Liver (tissue), 3 donors: ENCODE measurements around the gene QRICH1.

ENCODE experiments used
- EGR1 ChIP-seq, 2 donors: IDR thresholded peaks; 2 replicates each; pipeline ENCODE4 v1.6.1; 2016 to 2018; ENCODE audit warnings: antibody characterized with exemption in 2 of 2, low read depth in 2 of 2
- FOXA2 ChIP-seq: IDR thresholded peaks from 2 replicates; pipeline ENCODE4 v1.6.1; 2016; ENCODE audit warnings: antibody characterized with exemption
- GABPA ChIP-seq, 2 donors: IDR thresholded peaks in 1 of 2; conservative IDR thresholded peaks in 1 of 2; 2 replicates each; pipeline ENCODE4 v1.6.1; 2016; ENCODE audit warnings: antibody characterized with exemption in 2 of 2, mild to moderate bottlenecking in 1 of 2, moderate library complexity in 1 of 2
- HNF4G ChIP-seq: IDR thresholded peaks from 2 replicates; pipeline ENCODE4 v1.6.1; 2016; ENCODE audit warnings: antibody characterized with exemption
- JUND ChIP-seq, 2 donors: IDR thresholded peaks; 2 replicates each; pipeline ENCODE4 v1.6.1; 2016; ENCODE audit warnings: antibody characterized with exemption in 2 of 2
- NR2F2 ChIP-seq: IDR thresholded peaks from 2 replicates; pipeline ENCODE4 v1.6.1; 2016; ENCODE audit warnings: antibody characterized with exemption
- RAD21 ChIP-seq, 2 donors: IDR thresholded peaks; 2 replicates each; pipeline ENCODE4 v1.6.1; 2016; ENCODE audit warnings: antibody characterized with exemption in 2 of 2, mild to moderate bottlenecking in 2 of 2
- SP1 ChIP-seq: IDR thresholded peaks from 2 replicates; pipeline ENCODE4 v1.6.1; 2018; ENCODE audit warnings: antibody characterized with exemption, mild to moderate bottlenecking
- TAF1 ChIP-seq: conservative IDR thresholded peaks from 2 replicates; pipeline ENCODE4 v1.6.1; 2016; ENCODE audit warnings: antibody characterized with exemption, mild to moderate bottlenecking
- YY1 ChIP-seq: IDR thresholded peaks from 2 replicates; pipeline ENCODE4 v1.6.1; 2016; ENCODE audit warnings: antibody characterized with exemption, mild to moderate bottlenecking
- TF ChIP-seq, protein P1 (sequence below): fragments of 150-350 bp; IDR thresholded peaks from 2 replicates; pipeline ENCODE4 v1.5.1; 2017; ENCODE audit warnings: improper control_type of control experiment, low read depth, low read length; ENCODE audit not compliant: missing input control
- TF ChIP-seq, protein P2 (sequence below): IDR thresholded peaks from 2 replicates; pipeline ENCODE4 v1.6.1; 2016; ENCODE audit warnings: antibody characterized with exemption
- TF ChIP-seq, protein P3 (sequence below): IDR thresholded peaks from 2 replicates; pipeline ENCODE4 v1.6.1; 2016; ENCODE audit warnings: antibody characterized with exemption
- TF ChIP-seq, protein P4 (sequence below): IDR thresholded peaks from 2 replicates; pipeline ENCODE4 v1.6.1; 2016; ENCODE audit warnings: antibody characterized with exemption, mild to moderate bottlenecking
- donor health status: healthy.
- donor health status: healthy.

DNA sequence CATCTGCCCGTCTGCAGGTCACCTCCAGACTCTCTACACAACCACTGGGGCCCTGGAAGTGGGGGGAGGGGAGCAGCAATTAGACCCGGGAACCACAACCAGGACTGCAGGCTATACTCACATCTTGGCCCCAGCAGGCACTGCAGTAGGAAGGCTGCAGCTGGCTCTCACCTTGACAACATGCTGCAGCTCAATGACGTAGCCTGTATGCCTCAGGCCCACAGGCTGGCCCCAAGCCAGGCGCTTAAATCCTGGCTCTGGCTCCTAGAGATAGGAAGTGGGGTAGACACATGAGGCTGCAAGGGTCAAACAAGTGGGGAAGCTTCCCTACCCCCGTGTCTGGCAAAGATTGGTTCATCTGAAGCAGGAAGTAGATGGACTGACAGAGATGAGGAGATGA, 4.6 kb upstream of the QRICH1 start:
- TF ChIP-seq, protein P1, sequence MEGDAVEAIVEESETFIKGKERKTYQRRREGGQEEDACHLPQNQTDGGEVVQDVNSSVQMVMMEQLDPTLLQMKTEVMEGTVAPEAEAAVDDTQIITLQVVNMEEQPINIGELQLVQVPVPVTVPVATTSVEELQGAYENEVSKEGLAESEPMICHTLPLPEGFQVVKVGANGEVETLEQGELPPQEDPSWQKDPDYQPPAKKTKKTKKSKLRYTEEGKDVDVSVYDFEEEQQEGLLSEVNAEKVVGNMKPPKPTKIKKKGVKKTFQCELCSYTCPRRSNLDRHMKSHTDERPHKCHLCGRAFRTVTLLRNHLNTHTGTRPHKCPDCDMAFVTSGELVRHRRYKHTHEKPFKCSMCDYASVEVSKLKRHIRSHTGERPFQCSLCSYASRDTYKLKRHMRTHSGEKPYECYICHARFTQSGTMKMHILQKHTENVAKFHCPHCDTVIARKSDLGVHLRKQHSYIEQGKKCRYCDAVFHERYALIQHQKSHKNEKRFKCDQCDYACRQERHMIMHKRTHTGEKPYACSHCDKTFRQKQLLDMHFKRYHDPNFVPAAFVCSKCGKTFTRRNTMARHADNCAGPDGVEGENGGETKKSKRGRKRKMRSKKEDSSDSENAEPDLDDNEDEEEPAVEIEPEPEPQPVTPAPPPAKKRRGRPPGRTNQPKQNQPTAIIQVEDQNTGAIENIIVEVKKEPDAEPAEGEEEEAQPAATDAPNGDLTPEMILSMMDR = no peak
- TF ChIP-seq FOXA2 (no peak), EGR1 (IDR thresholded peaks at IDR 0.05; ENCODE audit: low read depth in 2 of 2) (no peak), TAF1 (no peak), JUND (IDR thresholded peaks at IDR 0.05) (no peak), SP1 (no peak), RAD21 (IDR thresholded peaks at IDR 0.05) (no peak), YY1 (no peak), GABPA (IDR thresholded peaks at IDR 0.05 in 1 of 2, conservative IDR thresholded peaks at IDR 0.05 in 1 of 2) (no peak), NR2F2 (no peak), HNF4G (no peak)
- TF ChIP-seq, protein P2, sequence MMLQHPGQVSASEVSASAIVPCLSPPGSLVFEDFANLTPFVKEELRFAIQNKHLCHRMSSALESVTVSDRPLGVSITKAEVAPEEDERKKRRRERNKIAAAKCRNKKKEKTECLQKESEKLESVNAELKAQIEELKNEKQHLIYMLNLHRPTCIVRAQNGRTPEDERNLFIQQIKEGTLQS = no peak
- TF ChIP-seq, protein P3, sequence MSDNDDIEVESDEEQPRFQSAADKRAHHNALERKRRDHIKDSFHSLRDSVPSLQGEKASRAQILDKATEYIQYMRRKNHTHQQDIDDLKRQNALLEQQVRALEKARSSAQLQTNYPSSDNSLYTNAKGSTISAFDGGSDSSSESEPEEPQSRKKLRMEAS = no peak
- TF ChIP-seq, protein P4, sequence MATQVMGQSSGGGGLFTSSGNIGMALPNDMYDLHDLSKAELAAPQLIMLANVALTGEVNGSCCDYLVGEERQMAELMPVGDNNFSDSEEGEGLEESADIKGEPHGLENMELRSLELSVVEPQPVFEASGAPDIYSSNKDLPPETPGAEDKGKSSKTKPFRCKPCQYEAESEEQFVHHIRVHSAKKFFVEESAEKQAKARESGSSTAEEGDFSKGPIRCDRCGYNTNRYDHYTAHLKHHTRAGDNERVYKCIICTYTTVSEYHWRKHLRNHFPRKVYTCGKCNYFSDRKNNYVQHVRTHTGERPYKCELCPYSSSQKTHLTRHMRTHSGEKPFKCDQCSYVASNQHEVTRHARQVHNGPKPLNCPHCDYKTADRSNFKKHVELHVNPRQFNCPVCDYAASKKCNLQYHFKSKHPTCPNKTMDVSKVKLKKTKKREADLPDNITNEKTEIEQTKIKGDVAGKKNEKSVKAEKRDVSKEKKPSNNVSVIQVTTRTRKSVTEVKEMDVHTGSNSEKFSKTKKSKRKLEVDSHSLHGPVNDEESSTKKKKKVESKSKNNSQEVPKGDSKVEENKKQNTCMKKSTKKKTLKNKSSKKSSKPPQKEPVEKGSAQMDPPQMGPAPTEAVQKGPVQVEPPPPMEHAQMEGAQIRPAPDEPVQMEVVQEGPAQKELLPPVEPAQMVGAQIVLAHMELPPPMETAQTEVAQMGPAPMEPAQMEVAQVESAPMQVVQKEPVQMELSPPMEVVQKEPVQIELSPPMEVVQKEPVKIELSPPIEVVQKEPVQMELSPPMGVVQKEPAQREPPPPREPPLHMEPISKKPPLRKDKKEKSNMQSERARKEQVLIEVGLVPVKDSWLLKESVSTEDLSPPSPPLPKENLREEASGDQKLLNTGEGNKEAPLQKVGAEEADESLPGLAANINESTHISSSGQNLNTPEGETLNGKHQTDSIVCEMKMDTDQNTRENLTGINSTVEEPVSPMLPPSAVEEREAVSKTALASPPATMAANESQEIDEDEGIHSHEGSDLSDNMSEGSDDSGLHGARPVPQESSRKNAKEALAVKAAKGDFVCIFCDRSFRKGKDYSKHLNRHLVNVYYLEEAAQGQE = no peak
